Cardiac fibroblast (primary cell): ENCODE data around the gene SKAP1.
"Not testable (repeated sequence)": the region's sequence is repeated elsewhere in the genome, so short reads cannot be mapped to it uniquely, and the experiment has no call there.

Experiments used
- DNase-seq, 2 donors: peaks; one replicate each; pipeline versions ENCODE4 v3.0.0 to v3.0.0-alpha.2; 2010; ENCODE audit warnings: low read depth in 2 of 2
- H3K4me3 ChIP-seq, 2 donors: replicated peaks in 1 of 2; 1 replicate in 1 of 2; 2 replicates in 1 of 2; pipeline ENCODE4 v1.5.1; 2011; ENCODE audit warnings: low read depth in 2 of 2, low read length in 2 of 2, mild to moderate bottlenecking in 2 of 2, moderate library complexity in 1 of 2
- TF ChIP-seq, protein P1 (sequence below): IDR thresholded peaks from one replicate; pipeline ENCODE4 v1.5.1; 2011; ENCODE audit warnings: low read depth, mild to moderate bottlenecking, low read length, inconsistent platforms

The SKAP1 gene

DNA sequence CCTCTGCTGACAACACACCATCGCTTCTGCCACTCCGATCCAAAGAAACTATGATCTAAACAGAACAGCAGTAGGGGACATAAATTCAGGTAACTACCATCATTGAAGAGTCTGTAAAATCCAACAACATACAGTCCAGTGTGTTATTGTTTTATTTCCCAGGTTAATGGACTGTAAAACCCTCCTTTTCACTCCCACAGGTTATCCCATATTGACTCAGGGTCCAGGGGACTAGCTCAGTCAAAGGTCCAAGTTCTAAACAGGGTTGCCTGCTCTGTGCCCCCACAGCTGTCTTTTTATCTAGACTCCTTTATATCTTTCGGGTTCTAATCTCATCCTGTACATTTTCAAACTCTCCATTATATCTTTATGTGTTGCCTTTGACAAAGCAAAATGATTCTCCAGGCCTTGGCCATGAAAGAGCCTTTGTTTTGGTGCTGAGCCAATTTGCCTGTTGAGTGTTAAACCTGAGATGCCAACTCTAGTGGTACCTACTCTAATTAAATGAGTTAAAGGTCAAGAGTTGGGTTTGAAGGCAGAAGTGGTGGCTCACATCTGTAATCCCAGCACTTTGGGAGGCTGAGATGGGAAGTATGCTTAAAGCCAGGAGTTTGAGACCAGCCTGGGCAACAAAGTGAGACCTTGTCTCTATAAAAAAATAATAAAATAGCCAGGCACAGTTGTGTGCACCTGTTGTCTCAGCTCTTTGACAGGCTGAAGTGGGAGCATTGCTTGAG lies 242.0 kb downstream of the SKAP1 start:
- TF ChIP-seq, protein P1, sequence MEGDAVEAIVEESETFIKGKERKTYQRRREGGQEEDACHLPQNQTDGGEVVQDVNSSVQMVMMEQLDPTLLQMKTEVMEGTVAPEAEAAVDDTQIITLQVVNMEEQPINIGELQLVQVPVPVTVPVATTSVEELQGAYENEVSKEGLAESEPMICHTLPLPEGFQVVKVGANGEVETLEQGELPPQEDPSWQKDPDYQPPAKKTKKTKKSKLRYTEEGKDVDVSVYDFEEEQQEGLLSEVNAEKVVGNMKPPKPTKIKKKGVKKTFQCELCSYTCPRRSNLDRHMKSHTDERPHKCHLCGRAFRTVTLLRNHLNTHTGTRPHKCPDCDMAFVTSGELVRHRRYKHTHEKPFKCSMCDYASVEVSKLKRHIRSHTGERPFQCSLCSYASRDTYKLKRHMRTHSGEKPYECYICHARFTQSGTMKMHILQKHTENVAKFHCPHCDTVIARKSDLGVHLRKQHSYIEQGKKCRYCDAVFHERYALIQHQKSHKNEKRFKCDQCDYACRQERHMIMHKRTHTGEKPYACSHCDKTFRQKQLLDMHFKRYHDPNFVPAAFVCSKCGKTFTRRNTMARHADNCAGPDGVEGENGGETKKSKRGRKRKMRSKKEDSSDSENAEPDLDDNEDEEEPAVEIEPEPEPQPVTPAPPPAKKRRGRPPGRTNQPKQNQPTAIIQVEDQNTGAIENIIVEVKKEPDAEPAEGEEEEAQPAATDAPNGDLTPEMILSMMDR: no peak
- no peak for DNase-seq

DNA sequence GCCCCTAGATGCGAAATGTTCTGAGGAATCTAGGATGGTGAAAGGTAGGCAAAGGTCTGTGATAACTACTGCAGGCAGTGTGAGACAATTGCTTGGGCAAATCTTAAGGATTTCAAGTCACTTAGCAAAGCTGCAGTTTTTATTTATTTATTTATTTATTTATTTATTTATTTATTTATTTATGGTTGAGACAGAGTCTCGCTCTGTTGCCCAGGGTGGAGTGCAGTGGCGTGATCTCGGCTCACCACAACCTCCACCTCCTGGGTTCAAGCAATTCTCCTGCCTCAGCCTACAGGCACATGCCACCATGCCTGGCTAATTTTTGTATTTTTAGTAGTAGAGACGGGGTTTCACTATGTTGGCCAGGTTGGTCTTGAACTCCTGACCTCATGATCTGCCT lies 243.7 kb downstream of the SKAP1 start:
- DNase-seq, H3K4me3 ChIP-seq: not testable (repeated sequence)

More for the DNA sequence above, 242.0 kb downstream of the SKAP1 start:
- no peak overlapping the region for H3K4me3 ChIP-seq

DNA sequence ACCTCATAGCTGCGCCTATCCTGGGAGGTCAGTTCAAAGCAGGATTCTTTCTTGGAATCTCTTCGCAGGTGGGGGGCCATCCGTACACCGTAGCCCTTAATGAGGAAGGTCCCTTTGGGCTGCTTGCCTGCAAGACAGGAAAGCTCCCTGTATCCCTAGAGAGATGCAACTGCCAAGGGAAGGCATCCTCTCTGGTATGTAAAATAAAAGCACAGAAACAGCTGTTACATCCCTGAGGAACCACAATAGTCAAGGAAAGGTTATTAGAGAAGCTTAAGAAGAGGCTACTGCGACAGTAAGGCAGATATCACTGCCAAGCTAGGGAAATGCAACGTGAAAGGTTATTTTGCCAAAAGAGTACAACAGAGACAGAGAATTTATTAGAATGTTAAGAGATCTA lies 245.3 kb downstream of the SKAP1 start:
- H3K4me3 ChIP-seq: no peak overlapping the region
- TF ChIP-seq, protein P1: no peak
- DNase-seq: no peak

DNA sequence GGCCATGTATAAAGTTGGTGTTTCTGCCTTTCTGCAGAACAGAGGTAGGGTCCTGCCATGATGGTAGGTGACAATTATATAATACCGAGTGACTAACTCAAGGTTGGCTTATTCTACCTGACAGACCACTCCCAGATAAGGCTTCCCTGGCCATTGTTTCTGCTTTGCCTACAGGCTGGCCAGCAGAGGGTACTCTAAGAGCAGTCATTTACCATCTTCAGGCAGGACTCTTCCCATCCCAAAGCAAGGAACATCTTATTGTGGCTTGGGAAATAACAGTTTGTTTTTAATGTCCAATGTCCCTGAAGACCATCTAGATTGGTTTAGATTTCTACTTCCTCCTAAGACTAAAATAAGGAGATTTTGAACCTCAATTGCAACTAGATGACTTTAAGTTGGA lies 248.4 kb downstream of the SKAP1 start:
- TF ChIP-seq, protein P1: peak; percentile 36
- peak; percentile 29 to 36 for DNase-seq
- no peak overlapping the region for H3K4me3 ChIP-seq

DNA sequence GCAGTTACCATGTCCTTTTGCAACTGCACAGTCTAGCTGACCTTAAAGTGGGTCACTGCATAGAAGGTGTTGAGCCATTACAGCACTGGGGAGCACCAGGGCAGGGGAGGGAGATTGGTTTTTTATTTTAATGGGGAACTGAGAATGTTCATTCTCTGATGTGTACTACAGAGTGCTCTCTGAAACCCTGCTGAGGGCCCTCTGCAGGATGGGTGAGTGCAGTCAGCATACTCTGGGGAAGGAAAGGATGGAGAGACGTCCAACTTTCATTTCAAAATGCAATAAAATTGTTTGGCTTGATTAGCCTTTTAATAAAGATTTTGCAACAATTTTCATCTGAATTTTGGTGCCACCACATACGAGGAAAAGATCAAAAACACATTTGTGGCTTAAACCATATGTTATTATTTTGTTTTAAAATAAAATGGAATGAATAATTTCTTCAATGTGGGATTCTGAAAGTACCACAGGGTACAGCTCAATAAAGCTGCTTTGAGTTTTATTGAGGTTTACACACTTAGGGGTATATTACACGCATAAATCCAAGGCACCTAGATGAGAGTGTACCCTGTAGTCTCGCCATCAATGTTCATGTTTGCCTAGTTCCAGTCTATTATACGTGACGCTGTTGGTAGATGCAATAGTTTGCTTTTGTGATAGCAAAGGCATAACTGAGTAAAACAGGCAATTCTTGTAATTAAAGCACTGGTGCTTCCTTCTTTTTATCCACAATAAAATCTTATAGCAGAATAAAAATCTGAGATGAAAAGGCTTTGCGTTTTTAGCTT lies 249.0 kb downstream of the SKAP1 start:
- H3K4me3 ChIP-seq: no peak overlapping the region
- TF ChIP-seq, protein P1: no peak
- DNase-seq: no peak

DNA sequence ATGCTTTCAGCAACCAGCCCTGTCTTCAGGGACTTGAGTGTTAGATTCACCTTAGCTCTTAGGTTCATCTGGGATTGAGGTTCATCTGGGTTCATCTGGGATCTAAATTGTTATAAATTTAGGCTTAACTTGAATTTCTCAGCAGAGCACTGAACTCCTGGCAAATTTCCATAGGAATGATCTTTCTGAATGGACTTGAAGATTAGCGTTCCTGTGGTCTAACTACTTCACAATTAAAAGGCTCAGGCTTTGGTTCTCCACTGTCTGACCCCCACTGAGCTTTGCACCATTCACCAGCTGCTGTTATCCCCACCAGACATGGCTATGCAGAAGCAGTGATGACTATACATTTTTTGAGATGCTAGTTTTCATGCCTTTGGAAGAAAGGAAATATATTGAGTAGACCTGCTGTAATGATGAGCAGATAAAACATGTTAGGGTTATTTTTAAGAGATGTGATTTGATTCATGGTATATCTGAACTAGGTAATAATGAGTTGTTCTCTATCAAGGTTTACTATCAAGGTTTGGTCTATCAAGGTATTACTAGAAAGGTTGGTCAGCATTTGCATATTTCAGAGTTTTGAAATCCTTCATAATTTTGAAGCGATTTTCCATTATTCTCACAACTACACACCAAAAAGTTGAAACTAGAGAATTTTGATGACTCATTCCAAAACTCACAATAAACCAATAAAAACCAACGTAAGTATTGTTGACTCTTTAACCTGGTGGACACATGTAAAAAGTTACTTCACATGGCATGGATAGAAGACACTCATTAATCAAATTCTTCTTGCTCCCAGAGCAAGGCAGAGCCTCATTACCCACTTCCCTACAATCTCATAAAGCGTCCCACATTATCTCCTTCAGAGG lies 250.7 kb downstream of the SKAP1 start:
- DNase-seq: peak in 1 of 2 donors; percentile 7
- no peak overlapping the region for H3K4me3 ChIP-seq
- TF ChIP-seq, protein P1: no peak
